K562 (cell line): ENCODE measurements around the gene EGR1. TPM values are rescaled to one million over a fixed set of nuclear protein-coding genes. Genes with fewer than 3 reads are reported as not detected.

Source experiments
- CEBPB ChIP-seq: fragments of 450-650 bp; IDR thresholded peaks from 2 replicates; pipeline ENCODE4 v1.6.1; 2016; ENCODE audit warnings: missing genetic modification characterization, missing compliant biosample characterization
- ETS2 ChIP-seq: IDR thresholded peaks from 2 replicates; pipeline ENCODE4 v1.6.1; 2016; ENCODE audit warnings: borderline replicate concordance, missing genetic modification characterization, mild to moderate bottlenecking, moderate library complexity, missing compliant biosample characterization; ENCODE audit not compliant: poor library complexity, severe bottlenecking
- FOXA1 ChIP-seq: fragments of 450-650 bp; IDR thresholded peaks from 2 replicates; pipeline ENCODE4 v1.6.1; 2016; ENCODE audit warnings: mild to moderate bottlenecking, borderline replicate concordance
- MCM3 ChIP-seq: fragments of 450-650 bp; IDR thresholded peaks from 2 replicates; pipeline ENCODE4 v1.6.1; 2016
- MGA ChIP-seq: fragments of 450-650 bp; IDR thresholded peaks from 2 replicates; pipeline ENCODE4 v1.6.1; 2016; ENCODE audit warnings: mild to moderate bottlenecking, moderate library complexity
- NCOA1 ChIP-seq: fragments of 450-650 bp; IDR thresholded peaks from 2 replicates; pipeline ENCODE4 v1.6.1; 2016; ENCODE audit warnings: low read depth
- NFXL1 ChIP-seq: fragments of 450-650 bp; formaldehyde crosslinking; IDR thresholded peaks from 2 replicates; pipeline ENCODE4 v1.4.0; 2021; ENCODE audit warnings: mild to moderate bottlenecking
- POLR2AphosphoS5 ChIP-seq: IDR thresholded peaks from 2 replicates; pipeline ENCODE4 v1.6.1; 2011; ENCODE audit warnings: mild to moderate bottlenecking, low read depth, low read length, moderate library complexity; ENCODE audit not compliant: control insufficient read depth, insufficient read depth
- PTRF ChIP-seq: fragments of 450-650 bp; IDR thresholded peaks from 2 replicates; pipeline ENCODE4 v1.6.1; 2016; ENCODE audit warnings: mild to moderate bottlenecking, missing genetic modification characterization, missing compliant biosample characterization
- RBM39 ChIP-seq: fragments of 200-400 bp; formaldehyde crosslinking; optimal IDR thresholded peaks from 2 replicates; pipeline ENCODE3; 2018; ENCODE audit warnings: low read depth, low read length
- SUPT5H ChIP-seq: fragments of 450-650 bp; IDR thresholded peaks from 2 replicates; pipeline ENCODE4 v1.6.1; 2016
- ZKSCAN3 ChIP-seq: fragments of 250-450 bp; sonication (Bioruptor Pico); IDR thresholded peaks from 2 replicates; pipeline ENCODE4 v1.4.0; 2020
- ZNF146 ChIP-seq: IDR thresholded peaks from one replicate; pipeline ENCODE4 v1.6.1; 2018; ENCODE audit warnings: missing compliant biosample characterization; ENCODE audit not compliant: unreplicated experiment
- ZNF277 ChIP-seq: fragments of 250-450 bp; sonication (Bioruptor Pico); IDR thresholded peaks from 2 replicates; pipeline ENCODE4 v1.8.0; 2022; ENCODE audit warnings: inconsistent platforms, mild to moderate bottlenecking, moderate library complexity, borderline replicate concordance
- ZNF282 ChIP-seq: sonication (generic); formaldehyde crosslinking; IDR thresholded peaks from 2 replicates; pipeline ENCODE4 v1.8.1; 2023; ENCODE audit warnings: missing genetic modification reagents
- polyA plus RNA-seq, 8 experiments: library from polyadenylated mRNA; depleted of rRNA in 4 of 8; stranded (reverse) in 5 of 8; unstranded in 3 of 8; fragments of >200 nt; fragmentation: Nextera tagmentation in 2 of 8; fragmentation: Illumina TruSeq in 1 of 8; extraction: Ambion mirVana in 2 of 8; extraction: Trizol in 1 of 8; gene quantifications; 2 replicates each; pipeline versions ENCODE4 v1.2.1 to v1.2.3, GENCODE V29; 2011 to 2014; ENCODE audit warnings: inconsistent platforms in 1 of 8, missing spikeins in 1 of 8
- total RNA-seq, 7 experiments: library from RNA; depleted of rRNA in 6 of 7; stranded (reverse); fragments of >200 nt in 6 of 7; fragmentation: Illumina TruSeq in 2 of 7; extraction: Trizol in 2 of 7; gene quantifications; 2 replicates each; pipeline versions ENCODE4 v1.2.1 to v1.2.3, GENCODE V29; 2011 to 2021; ENCODE audit warnings: low replicate concordance in 1 of 7
- TF ChIP-seq, protein P1 (sequence below): sonication (generic); formaldehyde crosslinking; IDR thresholded peaks from 2 replicates; pipeline ENCODE4 v1.8.0; 2022; ENCODE audit warnings: missing genetic modification reagents, mild to moderate bottlenecking, borderline replicate concordance

Gene EGR1
- total and polyA plus RNA-seq, 9 of the 15 experiments (the other 6 are each of a cell fraction or from before 2014, with no cell fraction given), result 1.3 to 132 (median 21.5) TPM

- TF ChIP-seq MGA (no peak), SUPT5H (no peak), POLR2AphosphoS5 (no peak), CEBPB (tag) (peak; percentile 87), RBM39 (no peak), ZNF282 (CRISPR knock-in tag) (no peak), ZNF146 (CRISPR knock-in tag) (no peak), ZNF277 (CRISPR knock-in tag) (no peak), MCM3 (no peak), NCOA1 (no peak), PTRF (tag) (no peak), FOXA1 (no peak), ETS2 (tag) (no peak), ZKSCAN3 (CRISPR knock-in tag) (no peak), NFXL1 (CRISPR knock-in tag) (no peak)
- TF ChIP-seq, protein P1, sequence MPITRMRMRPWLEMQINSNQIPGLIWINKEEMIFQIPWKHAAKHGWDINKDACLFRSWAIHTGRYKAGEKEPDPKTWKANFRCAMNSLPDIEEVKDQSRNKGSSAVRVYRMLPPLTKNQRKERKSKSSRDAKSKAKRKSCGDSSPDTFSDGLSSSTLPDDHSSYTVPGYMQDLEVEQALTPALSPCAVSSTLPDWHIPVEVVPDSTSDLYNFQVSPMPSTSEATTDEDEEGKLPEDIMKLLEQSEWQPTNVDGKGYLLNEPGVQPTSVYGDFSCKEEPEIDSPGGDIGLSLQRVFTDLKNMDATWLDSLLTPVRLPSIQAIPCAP (CRISPR knock-in tag), result peak; percentile 71; the same call in 1 of the 2 replicates
Measured at GRCh38 chr5:138470322-138471051, 5.2 kb downstream of the EGR1 start (continued).
